ENCODE data around the gene PRDM16.

Gene PRDM16

DNA sequence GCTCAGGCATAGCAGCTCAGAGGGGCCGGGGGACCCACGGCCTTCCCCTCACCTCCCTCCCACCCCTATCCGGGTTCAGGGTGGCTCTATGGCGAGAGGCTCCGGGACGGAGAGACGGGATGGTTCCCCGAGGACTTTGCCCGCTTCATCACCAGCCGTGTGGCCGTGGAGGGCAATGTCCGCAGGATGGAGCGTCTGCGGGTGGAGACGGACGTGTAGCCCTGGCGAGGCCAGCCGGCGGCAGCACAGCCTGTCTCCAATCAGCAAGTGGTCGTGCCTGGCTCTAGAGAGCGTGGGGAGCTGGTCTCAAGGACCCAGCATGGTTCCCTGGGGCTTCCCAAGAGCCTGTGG, 411.3 kb downstream of the PRDM16 start:
- H3K9ac ChIP-seq (ENCODE audit: low read depth, low read length): no peak overlapping the region
- no peaks in the 10 kb centered on the region for H3K36me3 ChIP-seq (ENCODE audit: insufficient read depth, low read length)
- no peaks in the 10 kb centered on the region; the same call in 1 of the 2 replicates for H3K4me1 ChIP-seq (ENCODE audit: insufficient read depth, low read length)
- no peaks in the 10 kb centered on the region; the same call in 1 of the 2 replicates for H3K9me3 ChIP-seq (ENCODE audit: control insufficient read depth, insufficient read depth, low read length)

- Histone ChIP-seq H3K4me1 (ENCODE audit: insufficient read depth, low read length) (no peaks in the 10 kb centered on the region; the same call in 1 of the 2 replicates), H3K9ac (ENCODE audit: low read depth, low read length) (no peak overlapping the region), H3K36me3 (ENCODE audit: insufficient read depth, low read length) (no peaks in the 10 kb centered on the region), H3K9me3 (ENCODE audit: control insufficient read depth, insufficient read depth, low read length) (no peaks in the 10 kb centered on the region; the same call in 1 of the 2 replicates)
Observed at GRCh38 chr1:3481046-3481445, 412.0 kb downstream of the PRDM16 start.

DNA sequence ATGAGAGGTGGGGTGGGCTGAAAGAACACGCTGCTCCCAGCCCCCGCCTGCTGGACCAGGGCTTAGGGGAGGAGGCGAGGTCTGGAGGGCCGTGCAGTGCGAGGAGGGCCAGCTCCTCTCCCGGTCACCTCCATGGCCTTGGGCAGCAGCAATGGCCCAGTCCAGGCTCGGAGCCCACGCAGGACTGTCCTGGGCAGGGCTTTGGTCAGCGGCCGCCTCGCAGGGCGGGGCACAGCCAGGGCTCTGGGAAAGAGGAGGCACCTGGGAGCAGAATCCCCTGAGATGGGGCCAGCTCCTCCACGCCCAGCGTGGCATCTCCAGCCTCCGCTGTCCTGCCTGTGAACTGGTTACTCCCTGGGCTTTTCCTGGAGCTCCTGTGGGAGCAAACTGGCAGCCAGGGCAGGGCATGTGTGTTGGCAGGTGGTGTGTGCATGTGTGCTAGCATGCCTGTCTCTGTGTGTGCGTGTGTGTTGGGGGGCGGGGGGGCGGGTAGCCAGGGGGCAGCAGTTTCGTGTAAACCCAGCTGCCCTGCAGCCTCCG, 412.9 kb downstream of the PRDM16 start:
- no peaks in the 10 kb centered on the region for H3K36me3 ChIP-seq (ENCODE audit: insufficient read depth, low read length)
- no peaks in the 10 kb centered on the region; the same call in 1 of the 2 replicates for H3K4me1 ChIP-seq (ENCODE audit: insufficient read depth, low read length)
- no peak overlapping the region for H3K9ac ChIP-seq (ENCODE audit: low read depth, low read length)
- H3K9me3 ChIP-seq (ENCODE audit: control insufficient read depth, insufficient read depth, low read length): no peaks in the 10 kb centered on the region; the same call in 1 of the 2 replicates

GRCh38 chr1:3482378-3482849, 413.4 kb downstream of the PRDM16 start:
- Histone ChIP-seq H3K36me3 (ENCODE audit: insufficient read depth, low read length) (no peaks in the 10 kb centered on the region), H3K9me3 (ENCODE audit: control insufficient read depth, insufficient read depth, low read length) (peaks cover 2% of the 10 kb centered on the region), H3K4me1 (ENCODE audit: insufficient read depth, low read length) (no peaks in the 10 kb centered on the region; the same call in 1 of the 2 replicates), H3K9ac (ENCODE audit: low read depth, low read length) (no peak overlapping the region)

- H3K9ac ChIP-seq (ENCODE audit: low read depth, low read length): no peak overlapping the region
- H3K9me3 ChIP-seq (ENCODE audit: control insufficient read depth, insufficient read depth, low read length): peaks cover 3% of the 10 kb centered on the region
- H3K4me1 ChIP-seq (ENCODE audit: insufficient read depth, low read length): no peaks in the 10 kb centered on the region; the same call in 1 of the 2 replicates
Observed at GRCh38 chr1:3483380-3483779, 414.4 kb downstream of the PRDM16 start.

DNA sequence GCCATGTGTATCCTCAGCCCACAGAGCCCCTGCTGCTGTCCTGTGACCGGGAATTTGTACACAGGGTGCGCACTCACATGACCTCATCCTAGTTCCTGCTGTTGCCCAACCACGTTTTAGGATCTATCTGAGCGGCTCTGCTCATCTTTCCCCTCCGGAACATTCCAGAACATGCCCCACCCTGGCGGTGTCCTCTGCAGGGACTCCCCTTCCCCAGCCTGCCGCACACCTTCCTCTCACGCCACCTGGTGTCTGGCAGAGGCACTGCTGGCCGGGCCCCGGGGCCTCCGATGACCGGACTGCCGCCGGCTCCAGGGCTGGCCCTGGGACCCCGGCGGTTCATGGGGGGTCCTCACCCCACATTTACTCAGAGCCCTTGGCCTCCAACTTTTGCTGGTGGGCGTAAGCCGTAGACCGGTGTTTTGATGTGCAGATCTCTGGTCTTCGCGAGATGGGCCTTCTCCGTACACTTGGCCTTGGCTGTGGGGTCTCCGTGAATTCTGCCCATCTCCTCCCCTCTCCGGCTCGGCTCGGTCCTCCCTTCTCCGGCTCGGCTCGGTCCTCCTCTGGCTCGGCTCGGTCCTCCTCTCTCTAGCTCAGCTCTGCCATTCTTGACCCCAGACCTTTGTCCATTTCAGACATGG, 414.9 kb downstream of the PRDM16 start:
- no peak overlapping the region for H3K9ac ChIP-seq (ENCODE audit: low read depth, low read length)
- peaks cover 6% of the 10 kb centered on the region for H3K9me3 ChIP-seq (ENCODE audit: control insufficient read depth, insufficient read depth, low read length)
- no peaks in the 10 kb centered on the region; the same call in 1 of the 2 replicates for H3K4me1 ChIP-seq (ENCODE audit: insufficient read depth, low read length)
- no peaks in the 10 kb centered on the region for H3K36me3 ChIP-seq (ENCODE audit: insufficient read depth, low read length)

More at GRCh38 chr1:3483380-3483779, 414.4 kb downstream of the PRDM16 start:
- no peaks in the 10 kb centered on the region for H3K36me3 ChIP-seq (ENCODE audit: insufficient read depth, low read length)

GRCh38 chr1:3485016-3485415, 416.0 kb downstream of the PRDM16 start:
- no peaks in the 10 kb centered on the region for H3K36me3 ChIP-seq (ENCODE audit: insufficient read depth, low read length)
- H3K9ac ChIP-seq (ENCODE audit: low read depth, low read length): no peak overlapping the region
- H3K9me3 ChIP-seq (ENCODE audit: control insufficient read depth, insufficient read depth, low read length): peaks cover 6% of the 10 kb centered on the region
- no peaks in the 10 kb centered on the region; the same call in 1 of the 2 replicates for H3K4me1 ChIP-seq (ENCODE audit: insufficient read depth, low read length)
